Cardiac fibroblast (primary cell): Measurements from ENCODE around the gene UBE2QL1.

Experiments
- DNase-seq, 2 donors: peaks; one replicate each; pipeline versions ENCODE4 v3.0.0 to v3.0.0-alpha.2; 2010; ENCODE audit warnings: low read depth in 2 of 2
- H3K4me3 ChIP-seq, 2 donors: replicated peaks in 1 of 2; 1 replicate in 1 of 2; 2 replicates in 1 of 2; pipeline ENCODE4 v1.5.1; 2011; ENCODE audit warnings: low read depth in 2 of 2, low read length in 2 of 2, mild to moderate bottlenecking in 2 of 2, moderate library complexity in 1 of 2
- TF ChIP-seq, protein P1 (sequence below): IDR thresholded peaks from one replicate; pipeline ENCODE4 v1.5.1; 2011; ENCODE audit warnings: low read depth, mild to moderate bottlenecking, low read length, inconsistent platforms

UBE2QL1 gene

DNA sequence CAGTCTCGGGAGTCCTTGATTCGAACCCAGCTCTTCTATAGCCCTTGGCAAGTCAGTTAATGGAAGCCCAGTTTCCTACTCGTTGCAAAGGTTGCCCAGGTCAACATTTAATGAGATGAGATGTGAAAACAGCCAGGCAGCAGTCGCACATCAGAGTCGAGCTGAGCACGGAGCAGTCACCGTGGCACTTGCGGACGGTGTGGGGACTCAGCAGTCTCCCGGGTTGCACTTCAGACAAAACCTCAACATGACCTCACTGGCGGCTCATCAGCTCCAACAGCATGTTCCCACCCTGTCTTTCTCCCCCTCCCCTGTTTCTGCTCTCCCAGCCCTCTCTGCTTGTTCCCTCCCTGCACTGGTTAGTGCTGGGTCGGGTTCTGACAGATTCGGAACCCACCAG lies 35.8 kb downstream of the UBE2QL1 start:
- H3K4me3 ChIP-seq: no peak overlapping the region
- TF ChIP-seq, protein P1, sequence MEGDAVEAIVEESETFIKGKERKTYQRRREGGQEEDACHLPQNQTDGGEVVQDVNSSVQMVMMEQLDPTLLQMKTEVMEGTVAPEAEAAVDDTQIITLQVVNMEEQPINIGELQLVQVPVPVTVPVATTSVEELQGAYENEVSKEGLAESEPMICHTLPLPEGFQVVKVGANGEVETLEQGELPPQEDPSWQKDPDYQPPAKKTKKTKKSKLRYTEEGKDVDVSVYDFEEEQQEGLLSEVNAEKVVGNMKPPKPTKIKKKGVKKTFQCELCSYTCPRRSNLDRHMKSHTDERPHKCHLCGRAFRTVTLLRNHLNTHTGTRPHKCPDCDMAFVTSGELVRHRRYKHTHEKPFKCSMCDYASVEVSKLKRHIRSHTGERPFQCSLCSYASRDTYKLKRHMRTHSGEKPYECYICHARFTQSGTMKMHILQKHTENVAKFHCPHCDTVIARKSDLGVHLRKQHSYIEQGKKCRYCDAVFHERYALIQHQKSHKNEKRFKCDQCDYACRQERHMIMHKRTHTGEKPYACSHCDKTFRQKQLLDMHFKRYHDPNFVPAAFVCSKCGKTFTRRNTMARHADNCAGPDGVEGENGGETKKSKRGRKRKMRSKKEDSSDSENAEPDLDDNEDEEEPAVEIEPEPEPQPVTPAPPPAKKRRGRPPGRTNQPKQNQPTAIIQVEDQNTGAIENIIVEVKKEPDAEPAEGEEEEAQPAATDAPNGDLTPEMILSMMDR: no peak
- DNase-seq: no peak

DNA sequence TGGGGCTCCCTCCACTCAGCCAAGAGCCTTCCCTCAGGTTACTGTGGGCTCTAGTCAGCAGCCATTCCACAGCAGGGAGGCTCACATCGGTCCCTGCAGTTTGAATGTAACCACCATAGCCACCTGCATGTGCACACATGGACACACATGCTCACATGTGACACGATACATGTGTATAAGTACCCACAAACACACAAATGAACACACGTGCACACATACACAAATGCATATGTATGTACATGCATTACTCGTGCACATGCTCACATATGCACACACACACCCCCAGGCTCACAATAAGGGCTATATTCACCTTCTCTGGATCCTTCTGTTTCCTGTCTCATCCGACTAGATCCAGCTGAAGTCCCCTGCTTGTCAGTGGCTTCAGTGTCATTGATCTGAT lies 36.2 kb downstream of the UBE2QL1 start:
- no peak for DNase-seq
- TF ChIP-seq, protein P1: no peak
- H3K4me3 ChIP-seq: no peak overlapping the region

DNA sequence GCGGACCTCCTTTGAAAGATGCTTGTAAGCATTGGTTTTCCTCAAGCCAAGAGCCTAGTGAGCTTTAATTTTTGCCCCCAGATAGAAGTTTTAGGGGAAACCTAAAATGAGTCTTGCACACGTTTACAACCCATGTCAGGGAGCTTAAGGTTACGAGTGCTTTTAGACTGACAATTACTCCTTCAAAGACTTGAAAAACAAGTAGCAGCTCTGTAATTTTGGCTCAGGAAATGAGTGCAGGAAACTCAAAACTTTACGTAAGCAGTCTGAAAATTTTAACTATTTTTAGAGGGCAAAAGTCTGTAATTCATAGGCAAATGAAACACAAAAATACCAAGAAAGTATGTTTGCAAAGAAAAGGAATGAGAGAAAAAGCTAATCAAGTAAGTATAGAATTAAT lies 36.8 kb downstream of the UBE2QL1 start:
- TF ChIP-seq, protein P1: no peak
- no peak overlapping the region for H3K4me3 ChIP-seq
- DNase-seq: no peak

DNA sequence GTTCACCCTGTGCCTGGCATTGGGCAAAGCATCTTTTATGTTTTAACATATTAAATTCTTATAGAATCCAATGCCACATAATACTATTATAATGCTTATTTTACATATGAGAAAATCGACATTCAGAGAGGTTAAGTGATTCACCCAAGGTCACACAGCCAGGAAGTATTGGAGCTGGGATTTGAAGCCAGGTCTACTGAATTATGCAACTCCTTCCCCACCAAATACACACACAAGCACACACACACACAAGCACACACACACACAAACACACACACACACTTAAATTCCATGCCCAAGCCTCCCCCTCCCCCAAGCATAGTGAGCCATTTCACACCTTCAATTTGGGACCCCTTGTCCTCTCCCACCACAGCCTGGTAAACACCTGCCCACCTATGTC lies 37.4 kb downstream of the UBE2QL1 start:
- H3K4me3 ChIP-seq: no peak overlapping the region
- DNase-seq: no peak
- TF ChIP-seq, protein P1: no peak

DNA sequence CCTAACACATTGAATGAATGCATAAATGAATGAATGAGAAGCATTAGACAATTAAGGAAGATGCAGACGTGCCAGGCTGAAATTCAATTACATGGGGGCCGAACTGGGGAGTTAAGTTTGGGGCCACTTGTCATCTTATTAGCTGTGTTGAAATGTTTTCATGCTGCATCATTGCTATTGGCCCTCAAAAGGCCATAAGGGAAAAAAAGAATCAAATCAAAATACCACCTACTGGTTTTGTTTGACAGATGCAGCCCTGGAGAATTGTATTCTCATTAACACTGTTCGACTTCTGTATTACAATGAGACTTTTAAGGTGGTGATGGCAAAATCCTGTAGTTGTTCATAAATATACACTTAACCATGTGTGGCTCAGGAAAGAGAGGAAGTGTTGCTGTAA lies 38.4 kb downstream of the UBE2QL1 start:
- H3K4me3 ChIP-seq: no peak overlapping the region
- TF ChIP-seq, protein P1: no peak
- no peak for DNase-seq

DNA sequence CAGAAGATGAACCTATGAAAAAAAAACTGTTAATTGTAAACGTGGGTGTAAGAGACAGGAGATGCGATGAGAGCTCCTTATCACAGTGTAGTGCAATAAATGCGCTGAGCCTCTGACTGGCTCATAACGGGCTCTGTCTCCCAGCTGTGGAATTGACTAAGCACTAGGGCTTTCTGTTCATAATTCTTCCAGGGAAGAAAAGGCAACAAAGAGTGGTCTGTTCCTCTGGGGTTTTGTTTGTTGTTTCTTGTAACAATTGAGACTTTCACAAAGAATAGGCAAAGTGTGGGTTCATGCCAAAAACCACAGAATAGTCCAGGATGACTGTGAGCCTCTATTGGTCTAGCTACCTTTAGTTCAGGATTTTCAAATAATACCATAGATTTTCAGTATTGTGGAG lies 39.4 kb downstream of the UBE2QL1 start:
- no peak overlapping the region for H3K4me3 ChIP-seq
- TF ChIP-seq, protein P1: no peak
- peak in 1 of 2 donors; percentile 4 for DNase-seq

DNA sequence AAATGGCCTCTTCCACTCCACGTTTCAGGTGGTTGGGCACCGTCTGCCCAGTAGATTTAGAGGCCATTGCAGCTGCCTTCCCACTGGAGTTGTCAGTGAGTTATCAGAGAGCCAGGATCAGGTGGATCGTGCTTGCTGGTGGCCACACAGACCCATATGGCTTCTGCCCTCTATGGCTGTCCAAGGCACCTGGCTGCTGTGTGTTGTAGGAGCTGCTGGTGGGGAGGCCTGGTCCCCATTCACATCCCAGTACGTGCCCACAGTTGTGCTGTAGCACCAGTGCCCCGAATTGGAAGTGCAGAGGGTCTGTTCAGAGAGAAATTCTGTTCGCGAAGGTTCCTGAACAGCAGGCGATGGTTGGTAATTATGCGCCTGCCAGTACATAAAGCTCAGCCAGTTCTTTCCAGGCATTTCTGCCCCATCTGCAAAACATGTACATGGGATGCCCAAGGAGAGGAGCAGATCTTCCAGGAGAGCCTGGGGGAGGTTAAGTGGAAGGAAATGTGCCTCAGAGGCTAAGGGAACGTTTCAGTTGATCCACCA lies 41.1 kb downstream of the UBE2QL1 start:
- DNase-seq: no peak
- no peak overlapping the region for H3K4me3 ChIP-seq
- TF ChIP-seq, protein P1: no peak
